NCI-H1105 (cell line): ENCODE measurements around the gene TMEM178A.

Experiments used
- DNase-seq: peaks from one replicate; lab custom pipeline; 2025; lab: John Stamatoyannopoulos, UW

The TMEM178A gene

DNA sequence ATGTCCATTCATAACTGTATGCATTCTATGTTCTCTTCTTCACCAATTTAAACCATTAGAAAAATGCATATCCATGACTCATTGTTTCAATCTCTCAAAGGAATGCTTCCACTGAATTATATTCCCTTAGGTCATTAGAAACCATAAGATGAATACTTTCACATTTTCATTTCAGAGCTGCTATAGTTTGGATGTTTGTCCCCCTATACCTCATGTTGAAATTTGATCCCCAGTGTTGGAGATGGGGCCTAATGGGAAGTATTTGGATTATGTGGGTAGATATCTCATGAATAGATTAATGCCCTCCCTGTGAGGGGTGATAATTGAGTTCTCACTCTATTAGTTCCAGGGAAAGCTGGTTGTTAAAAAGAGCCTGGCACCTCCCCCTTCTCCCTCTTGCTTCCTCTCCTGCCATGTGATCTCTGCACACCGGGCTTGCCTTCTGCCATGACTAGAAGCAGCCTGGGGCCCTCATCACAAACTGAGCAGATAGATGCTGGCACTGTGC is 77.6 kb downstream of the TMEM178A start:
- no peak for DNase-seq

DNA sequence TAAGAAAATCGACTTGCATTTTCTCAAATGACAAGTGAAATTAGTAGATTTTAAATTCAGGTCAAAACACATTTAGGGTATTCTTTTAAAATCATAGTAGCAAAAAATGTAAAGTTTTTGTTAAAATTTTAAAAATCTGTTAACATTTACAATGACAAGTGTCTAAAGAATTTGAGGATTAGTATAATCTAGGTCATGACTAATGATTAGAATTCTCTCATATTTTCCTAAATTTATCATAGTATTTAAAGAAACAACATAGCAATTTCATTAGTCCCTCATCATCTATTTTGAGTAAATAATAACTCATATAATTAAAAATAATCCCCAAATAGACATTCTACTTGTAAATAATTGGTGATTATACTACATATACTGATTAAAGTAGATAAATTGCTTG is 89.7 kb downstream of the TMEM178A start:
- DNase-seq: no peak

DNA sequence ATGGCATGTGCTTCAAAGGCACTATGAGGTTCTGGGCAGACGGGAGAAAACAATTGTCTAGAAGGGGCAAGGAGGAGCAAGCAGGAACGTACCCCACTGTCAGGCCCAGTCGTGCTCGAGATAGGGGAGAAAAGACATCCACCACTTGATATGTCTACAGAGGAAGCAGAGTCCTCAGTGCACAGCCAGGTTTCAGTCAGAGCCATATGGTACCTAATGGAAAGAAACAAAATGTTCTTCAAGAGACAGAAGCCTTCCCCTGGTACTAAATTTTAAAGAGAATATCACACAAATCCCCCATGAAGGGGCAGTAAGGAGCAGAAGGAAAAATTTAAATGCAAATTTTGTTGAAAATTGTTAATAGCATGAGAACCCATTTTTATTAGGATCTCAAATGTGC is 91.4 kb downstream of the TMEM178A start:
- DNase-seq: no peak

DNA sequence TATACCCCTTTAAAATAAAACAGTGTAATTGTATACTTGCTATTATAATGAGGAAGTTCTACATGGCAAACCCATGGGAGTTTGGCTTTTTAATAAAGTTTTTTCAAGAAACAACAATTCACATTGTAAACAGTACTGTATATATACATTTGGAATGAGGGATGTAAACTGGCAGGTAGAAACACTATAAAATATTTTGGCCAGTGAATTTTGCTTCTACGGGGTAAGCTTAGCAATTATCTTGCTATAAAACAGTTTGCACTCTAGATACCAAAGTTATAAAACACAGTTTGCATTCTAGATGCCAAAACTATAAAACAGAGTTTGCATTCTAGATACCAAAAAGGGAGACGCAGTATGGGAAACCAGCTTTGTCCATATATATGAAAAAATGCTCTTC is 96.7 kb downstream of the TMEM178A start:
- no peak for DNase-seq
